ENCODE measurements around the gene HACD2.
"Not testable (repeated sequence)": the region's sequence is repeated elsewhere in the genome, so short reads cannot be mapped to it uniquely, and the experiment has no call there.

Gene HACD2

GRCh38 chr3:123611082-123611481 lies 26.2 kb upstream of the HACD2 start:
- DNase-seq = peak; percentile 55

- DNase-seq = no peak
Observed at GRCh38 chr3:123610331-123610730, 25.5 kb upstream of the HACD2 start.

- no peak for DNase-seq
Observed at GRCh38 chr3:123609063-123609462, 24.2 kb upstream of the HACD2 start.

- DNase-seq = no peak
Observed at GRCh38 chr3:123608263-123608937, 23.5 kb upstream of the HACD2 start.

GRCh38 chr3:123606527-123606926 lies 21.7 kb upstream of the HACD2 start:
- no peak for DNase-seq

GRCh38 chr3:123605789-123606234 lies 21.0 kb upstream of the HACD2 start:
- DNase-seq = no peak

GRCh38 chr3:123603153-123603552 lies 18.3 kb upstream of the HACD2 start:
- not testable (repeated sequence) for DNase-seq

GRCh38 chr3:123602325-123602724 lies 17.5 kb upstream of the HACD2 start:
- peak; percentile 86 for DNase-seq

GRCh38 chr3:123600863-123601262 lies 16.0 kb upstream of the HACD2 start:
- DNase-seq = peak; percentile 91

- no peak for DNase-seq
Observed at GRCh38 chr3:123597561-123597960, 12.7 kb upstream of the HACD2 start.

GRCh38 chr3:123595396-123596180 lies 10.7 kb upstream of the HACD2 start:
- peak; percentile 19 for DNase-seq

- DNase-seq = no peak
Observed at GRCh38 chr3:123593381-123593780, 8.5 kb upstream of the HACD2 start.

- no peak for DNase-seq
Observed at GRCh38 chr3:123590685-123591450, 6.0 kb upstream of the HACD2 start.

GRCh38 chr3:123587401-123587800 lies 2.5 kb upstream of the HACD2 start:
- peak; percentile 33 for DNase-seq

- DNase-seq = peak; percentile 77
Observed at GRCh38 chr3:123586968-123587367, 2.1 kb upstream of the HACD2 start.

GRCh38 chr3:123586131-123586530 lies 1.3 kb upstream of the HACD2 start:
- peak; percentile 83 for DNase-seq

- no peak for DNase-seq
Observed at GRCh38 chr3:123584284-123584987, 417 bp downstream of the HACD2 start.

- DNase-seq = no peak
Observed at GRCh38 chr3:123583561-123583960, 1.3 kb downstream of the HACD2 start.

GRCh38 chr3:123582315-123582714 lies 2.5 kb downstream of the HACD2 start:
- no peak for DNase-seq

GRCh38 chr3:123576122-123576521 lies 8.7 kb downstream of the HACD2 start:
- DNase-seq = no peak

GRCh38 chr3:123571973-123572365 lies 12.9 kb downstream of the HACD2 start:
- DNase-seq = no peak

- DNase-seq = no peak
Observed at GRCh38 chr3:123571264-123571972, 13.4 kb downstream of the HACD2 start.
